Ovary (tissue), 9 donors: Measurements from ENCODE around the gene KRT8. TPM values are rescaled to one million over a fixed set of nuclear protein-coding genes. Genes with fewer than 3 reads are reported as not detected.
"Not testable (repeated sequence)": the region's sequence is repeated elsewhere in the genome, so short reads cannot be mapped to it uniquely, and the experiment has no call there.

Experiments
- DNase-seq, 5 donors: peaks; one replicate each; pipeline ENCODE4 v3.0.0-alpha.2; 2019 to 2020
- H3K27ac ChIP-seq, 2 donors: fragments of 200-600 bp; one replicate each; pipeline versions ENCODE4 v1.5.1 to v1.8.0; 2019 to 2022
- H3K27me3 ChIP-seq: fragments of 200-600 bp; one replicate; pipeline ENCODE4 v1.8.0; 2022
- H3K36me3 ChIP-seq: fragments of 200-600 bp; sonication (generic); one replicate; pipeline ENCODE4 v1.5.1; 2019
- H3K4me1 ChIP-seq: one replicate; pipeline ENCODE4 v1.8.1; 2013; ENCODE audit warnings: mild to moderate bottlenecking, moderate library complexity; ENCODE audit not compliant: insufficient read depth
- H3K4me3 ChIP-seq: fragments of 200-600 bp; sonication (generic); one replicate; pipeline ENCODE4 v1.5.1; 2017
- H3K9me3 ChIP-seq, 2 donors: fragments of 200-600 bp in 1 of 2; sonication (generic) in 1 of 2; one replicate each; pipeline versions ENCODE4 v1.5.1 to v1.8.1; 2013 to 2019; ENCODE audit warnings: mild to moderate bottlenecking in 1 of 2, moderate library complexity in 1 of 2
- EP300 ChIP-seq: sonication (generic); formaldehyde crosslinking; IDR thresholded peaks from one replicate; pipeline ENCODE4 v1.6.1; 2017; ENCODE audit warnings: antibody characterized with exemption
- POLR2A ChIP-seq: fragments of 450-650 bp; IDR thresholded peaks from one replicate; pipeline ENCODE4 v1.6.1; 2017; ENCODE audit warnings: antibody characterized with exemption, mild to moderate bottlenecking, moderate library complexity
- WGBS, 3 donors: extraction: QIAGEN DNeasy Blood & Tissue Kit in 1 of 3; methylation state at CpG; one replicate each; pipeline versions ENCODE4 v1.1.5 to v1.1.7; 2013 to 2017; 5-methylcytosine and 5-hydroxymethylcytosine counted together
- intact Hi-C, 4 donors: fragments of 100-400 bp; cut with DNase I; formaldehyde crosslinking; loops; one replicate each; pipeline versions ENCODE4 v1.11.0 to v1.15.1; 2022 to 2023
- polyA plus RNA-seq, 2 donors: library from polyadenylated mRNA; stranded (reverse); fragments of 200-250 nt in 1 of 2; fragments of 350-450 nt in 1 of 2; fragmentation: Illumina TruSeq in 1 of 2; extraction: RNeasy Lipid Tissue Mini Kit (QIAGEN cat#74804) in 1 of 2; gene quantifications; one replicate each; pipeline ENCODE4 v1.2.3, GENCODE V29; 2013 to 2014
- total RNA-seq, 7 donors: library from RNA; depleted of rRNA in 2 of 7; stranded (reverse); fragments of >200 nt in 2 of 7; fragmentation: NEBNext Ultra II Directional in 3 of 7; extraction: Animal tissue kit (Norgen Biotek cat#: 25700) in 3 of 7; gene quantifications; one replicate each; pipeline versions ENCODE4 v1.1.0 to v1.2.4, GENCODE V29; 2016 to 2023
- TF ChIP-seq, protein P1 (sequence below), 3 donors: fragments of 450-650 bp in 2 of 3; fragments of 200-600 bp in 1 of 3; IDR thresholded peaks; one replicate each; pipeline versions ENCODE4 v1.5.1 to v1.8.0; 2016 to 2022; ENCODE audit warnings: antibody characterized with exemption in 3 of 3, mild to moderate bottlenecking in 1 of 3
- donor health status: DM: no; HTN: no; CAD: no; lungs with moderate emphysema.
- donor health status: DM: no; HTN: no; CAD: no.
- donor health status: Bipolar disorder and iron deficiency.
- donor health status: DM: yes; HTN: yes; CAD: no.
- donor health status: DM: no; HTN: no; CAD: no.
- donor health status: DM: yes; HTN: yes; CAD: no.

KRT8 gene
- total and polyA plus RNA-seq, 9 donors, result 2.7 to 663 (median 43.7) TPM

DNA sequence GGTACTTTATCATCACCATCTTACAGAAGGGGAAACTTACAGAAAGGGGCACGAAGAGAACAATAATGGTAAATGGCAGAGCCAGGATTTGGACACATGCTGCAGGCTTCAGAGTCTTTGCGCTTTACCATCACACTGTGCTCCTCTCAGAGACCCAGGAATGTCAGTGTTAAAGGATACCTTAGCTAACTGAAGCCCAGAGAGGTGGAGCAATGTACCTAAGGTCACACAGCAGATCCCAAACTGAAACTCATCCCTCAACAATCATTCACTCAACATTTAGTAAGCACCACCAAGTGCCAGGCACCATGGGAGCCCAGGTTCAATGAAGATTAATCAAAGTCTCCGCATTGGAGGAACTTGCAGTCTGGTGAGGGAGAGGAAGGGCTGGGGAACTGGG, 48.1 kb downstream of the KRT8 start:
- H3K27ac ChIP-seq, result no peak overlapping the region
- no peak for DNase-seq
- TF ChIP-seq, protein P1, sequence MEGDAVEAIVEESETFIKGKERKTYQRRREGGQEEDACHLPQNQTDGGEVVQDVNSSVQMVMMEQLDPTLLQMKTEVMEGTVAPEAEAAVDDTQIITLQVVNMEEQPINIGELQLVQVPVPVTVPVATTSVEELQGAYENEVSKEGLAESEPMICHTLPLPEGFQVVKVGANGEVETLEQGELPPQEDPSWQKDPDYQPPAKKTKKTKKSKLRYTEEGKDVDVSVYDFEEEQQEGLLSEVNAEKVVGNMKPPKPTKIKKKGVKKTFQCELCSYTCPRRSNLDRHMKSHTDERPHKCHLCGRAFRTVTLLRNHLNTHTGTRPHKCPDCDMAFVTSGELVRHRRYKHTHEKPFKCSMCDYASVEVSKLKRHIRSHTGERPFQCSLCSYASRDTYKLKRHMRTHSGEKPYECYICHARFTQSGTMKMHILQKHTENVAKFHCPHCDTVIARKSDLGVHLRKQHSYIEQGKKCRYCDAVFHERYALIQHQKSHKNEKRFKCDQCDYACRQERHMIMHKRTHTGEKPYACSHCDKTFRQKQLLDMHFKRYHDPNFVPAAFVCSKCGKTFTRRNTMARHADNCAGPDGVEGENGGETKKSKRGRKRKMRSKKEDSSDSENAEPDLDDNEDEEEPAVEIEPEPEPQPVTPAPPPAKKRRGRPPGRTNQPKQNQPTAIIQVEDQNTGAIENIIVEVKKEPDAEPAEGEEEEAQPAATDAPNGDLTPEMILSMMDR (IDR thresholded peaks at IDR 0.05), result no peak
- no peak for TF ChIP-seq POLR2A
- no peaks in the 10 kb centered on the region for H3K9me3 ChIP-seq
- H3K4me3 ChIP-seq, result no peak overlapping the region
- H3K4me1 ChIP-seq, result no peaks in the 10 kb centered on the region
- no peaks in the 10 kb centered on the region for H3K27me3 ChIP-seq
- intact Hi-C loops, result loop anchor here in 1 of 4 donors (5.0 kb wide), 1 partner anchor 284 kb away; the partner anchor contains the start of gene KRT74
- WGBS, 3 donors, result 77 to 91% (median 85%) methylated on average over 3 of the region's 3 CpGs
- H3K36me3 ChIP-seq, result no peaks in the 10 kb centered on the region

DNA sequence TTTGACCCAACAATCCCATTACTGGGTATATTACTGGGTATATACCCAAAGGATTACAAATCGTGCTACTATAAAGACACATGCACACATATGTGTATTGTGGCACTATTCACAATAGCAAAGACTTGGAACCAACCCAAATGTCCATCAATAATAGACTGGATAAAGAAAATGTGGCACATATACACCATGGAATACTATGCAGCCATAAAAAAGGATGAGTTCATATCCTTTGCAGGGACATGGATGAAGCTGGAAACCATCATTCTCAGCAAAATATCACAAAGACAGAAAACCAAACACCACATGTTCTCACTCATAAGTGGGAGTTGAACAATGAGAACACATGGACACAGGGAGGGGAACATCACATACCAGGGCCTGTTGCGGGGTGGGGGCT, 48.8 kb downstream of the KRT8 start:
- not testable (repeated sequence) for H3K36me3 ChIP-seq, H3K4me3 ChIP-seq, H3K9me3 ChIP-seq, H3K27ac ChIP-seq, H3K4me1 ChIP-seq, H3K27me3 ChIP-seq, DNase-seq
- whole genome bisulfite sequencing, 3 donors, result 56 to 90% (median 89%) methylated on average over 2 of the region's 2 CpGs
- intact Hi-C loops, result loop anchor here in 1 of 4 donors (5.0 kb wide), 1 partner anchor 284 kb away; the partner anchor contains the start of gene KRT74

DNA sequence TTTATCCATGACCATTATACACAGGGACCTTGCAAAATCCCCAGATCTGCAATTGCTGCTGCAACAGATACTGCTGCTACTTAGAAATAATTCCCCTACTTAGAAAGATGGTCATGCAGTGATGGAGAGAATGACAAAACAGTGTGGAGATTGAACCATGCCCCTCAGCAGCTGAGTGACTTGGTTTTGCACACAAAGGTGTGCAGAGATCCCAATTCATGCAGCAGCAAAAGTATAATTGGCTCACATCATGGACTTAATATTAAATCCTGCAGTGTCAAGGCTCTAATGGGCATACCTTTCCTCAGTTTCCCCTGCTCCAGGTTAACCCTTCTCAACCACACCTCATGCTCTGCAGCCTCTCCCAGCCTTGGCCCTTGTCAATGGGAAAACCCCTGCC, 53.1 kb downstream of the KRT8 start:
- Histone ChIP-seq H3K4me3 (no peak overlapping the region), H3K27ac (no peak overlapping the region), H3K36me3 (no peaks in the 10 kb centered on the region), H3K27me3 (no peaks in the 10 kb centered on the region), H3K4me1 (no peaks in the 10 kb centered on the region), H3K9me3 (no peaks in the 10 kb centered on the region)
- DNase-seq, result no peak
- intact Hi-C loops, result no loop called here
- TF ChIP-seq, protein P1 (IDR thresholded peaks at IDR 0.05), result no peak
- TF ChIP-seq POLR2A, result no peak
- TF ChIP-seq EP300, result no peak

DNA sequence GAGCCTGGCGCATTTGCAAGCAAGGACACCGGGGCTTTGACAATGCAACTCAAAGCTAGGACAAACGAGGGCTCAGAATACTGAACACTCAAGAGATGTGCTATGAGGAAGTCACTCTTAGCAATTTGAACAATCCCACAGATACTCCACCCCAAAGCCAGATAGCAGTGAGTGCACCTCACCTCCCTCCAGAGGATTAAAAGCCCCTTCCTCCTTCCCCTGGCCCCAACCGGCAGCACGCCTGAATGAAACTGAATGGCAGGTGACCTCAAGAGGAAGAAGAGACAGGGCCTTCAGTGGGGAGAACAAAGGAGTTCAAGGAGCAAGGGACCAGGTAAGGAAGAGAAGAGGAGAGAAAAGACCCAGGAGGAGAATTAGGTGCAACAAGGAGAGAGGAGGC, 54.2 kb downstream of the KRT8 start:
- TF ChIP-seq POLR2A (no peak), EP300 (no peak)
- TF ChIP-seq, protein P1 (IDR thresholded peaks at IDR 0.05), result no peak
- Histone ChIP-seq H3K4me3 (no peak overlapping the region), H3K36me3 (no peaks in the 10 kb centered on the region), H3K4me1 (no peaks in the 10 kb centered on the region), H3K27ac (no peak overlapping the region), H3K9me3 (no peaks in the 10 kb centered on the region), H3K27me3 (no peaks in the 10 kb centered on the region)
- no peak for DNase-seq
- WGBS, 3 donors, result 79 to 89% (median 84%) methylated on average over 5 of the region's 5 CpGs
- intact Hi-C loops, result no loop called here

DNA sequence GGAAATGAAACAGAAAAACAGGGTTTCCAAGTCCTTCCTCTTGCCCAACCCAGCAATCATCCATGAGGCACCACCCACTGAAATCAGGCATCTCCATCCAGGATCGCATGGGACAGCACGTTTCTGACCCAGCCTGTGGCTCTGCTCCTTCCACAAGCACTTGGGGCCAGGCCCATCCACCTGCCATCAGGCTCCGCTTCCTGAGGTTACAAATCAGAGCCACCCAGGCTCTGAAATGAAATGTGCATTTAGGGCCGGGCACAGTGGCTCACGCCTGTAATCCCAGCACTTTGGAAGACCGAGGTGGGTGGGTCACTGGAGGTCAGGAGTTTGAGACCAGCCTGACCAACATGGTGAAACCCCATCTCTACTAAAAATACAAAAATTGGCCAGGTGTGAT, 55.4 kb downstream of the KRT8 start:
- H3K4me3 ChIP-seq, result no peak overlapping the region
- no peaks in the 10 kb centered on the region for H3K4me1 ChIP-seq
- H3K36me3 ChIP-seq, result no peaks in the 10 kb centered on the region
- TF ChIP-seq POLR2A (no peak), EP300 (no peak)
- TF ChIP-seq, protein P1 (IDR thresholded peaks at IDR 0.05), result no peak
- no peaks in the 10 kb centered on the region for H3K27me3 ChIP-seq
- H3K9me3 ChIP-seq, result no peaks in the 10 kb centered on the region
- intact Hi-C loops, result no loop called here
- WGBS, 3 donors, result 77 to 89% (median 85%) methylated on average over 6 of the region's 6 CpGs
- no peak for DNase-seq
- H3K27ac ChIP-seq, result no peak overlapping the region
